ENCODE measurements around the gene RICTOR.

The RICTOR gene

GRCh38 chr5:39115644-39116343 is 41.6 kb upstream of the RICTOR start:
- H3K4me1 ChIP-seq, result no peaks in the 10 kb centered on the region
- H3K9me3 ChIP-seq (ENCODE audit: control insufficient read depth, low read length), result no peaks in the 10 kb centered on the region
- H2AFZ ChIP-seq, result no peak overlapping the region
- H3K27ac ChIP-seq, result no peak overlapping the region
- no peak overlapping the region for H3K9ac ChIP-seq
- no peaks in the 10 kb centered on the region for H3K79me2 ChIP-seq
- no peak overlapping the region for H3K4me3 ChIP-seq (ENCODE audit: low read depth, low read length)
- no peaks in the 10 kb centered on the region for H3K36me3 ChIP-seq (ENCODE audit: control insufficient read depth, insufficient read depth, low read length)
- H3K27me3 ChIP-seq (ENCODE audit: control insufficient read depth, insufficient read depth, low read length), result no peaks in the 10 kb centered on the region
- TF ChIP-seq, protein P1, sequence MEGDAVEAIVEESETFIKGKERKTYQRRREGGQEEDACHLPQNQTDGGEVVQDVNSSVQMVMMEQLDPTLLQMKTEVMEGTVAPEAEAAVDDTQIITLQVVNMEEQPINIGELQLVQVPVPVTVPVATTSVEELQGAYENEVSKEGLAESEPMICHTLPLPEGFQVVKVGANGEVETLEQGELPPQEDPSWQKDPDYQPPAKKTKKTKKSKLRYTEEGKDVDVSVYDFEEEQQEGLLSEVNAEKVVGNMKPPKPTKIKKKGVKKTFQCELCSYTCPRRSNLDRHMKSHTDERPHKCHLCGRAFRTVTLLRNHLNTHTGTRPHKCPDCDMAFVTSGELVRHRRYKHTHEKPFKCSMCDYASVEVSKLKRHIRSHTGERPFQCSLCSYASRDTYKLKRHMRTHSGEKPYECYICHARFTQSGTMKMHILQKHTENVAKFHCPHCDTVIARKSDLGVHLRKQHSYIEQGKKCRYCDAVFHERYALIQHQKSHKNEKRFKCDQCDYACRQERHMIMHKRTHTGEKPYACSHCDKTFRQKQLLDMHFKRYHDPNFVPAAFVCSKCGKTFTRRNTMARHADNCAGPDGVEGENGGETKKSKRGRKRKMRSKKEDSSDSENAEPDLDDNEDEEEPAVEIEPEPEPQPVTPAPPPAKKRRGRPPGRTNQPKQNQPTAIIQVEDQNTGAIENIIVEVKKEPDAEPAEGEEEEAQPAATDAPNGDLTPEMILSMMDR (IDR thresholded peaks at IDR 0.05), result no peak
- no peak overlapping the region for H3K4me2 ChIP-seq (ENCODE audit: low read length)

DNA sequence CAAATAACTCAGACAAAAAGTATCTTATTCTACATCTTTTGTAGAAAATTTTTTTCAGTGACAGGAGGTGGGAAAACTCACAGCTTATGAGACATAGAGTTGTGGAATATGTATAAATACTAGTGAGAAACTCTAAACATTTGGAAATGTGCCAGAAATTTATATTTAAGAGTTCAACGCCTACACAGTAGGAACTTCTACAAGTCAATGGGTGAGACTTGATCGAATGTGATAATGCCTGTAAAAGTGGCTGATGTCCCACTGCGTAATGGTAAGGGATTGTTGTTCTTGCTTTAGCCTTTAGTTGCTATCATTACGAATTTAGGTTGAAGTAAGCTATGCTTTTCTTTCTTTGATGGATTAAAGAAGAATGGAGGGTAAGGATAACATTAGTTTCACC is 40.0 kb upstream of the RICTOR start:
- TF ChIP-seq, protein P1 (IDR thresholded peaks at IDR 0.05), result no peak
- Histone ChIP-seq H3K27me3 (ENCODE audit: control insufficient read depth, insufficient read depth, low read length) (no peaks in the 10 kb centered on the region), H2AFZ (no peak overlapping the region), H3K9me3 (ENCODE audit: control insufficient read depth, low read length) (no peaks in the 10 kb centered on the region), H3K27ac (no peak overlapping the region), H3K4me1 (no peaks in the 10 kb centered on the region), H3K4me3 (ENCODE audit: low read depth, low read length) (no peak overlapping the region), H3K9ac (no peak overlapping the region), H3K36me3 (ENCODE audit: control insufficient read depth, insufficient read depth, low read length) (no peaks in the 10 kb centered on the region), H3K79me2 (no peaks in the 10 kb centered on the region), H3K4me2 (ENCODE audit: low read length) (no peak overlapping the region)

- H3K4me3 ChIP-seq (ENCODE audit: low read depth, low read length), result no peak overlapping the region
- H2AFZ ChIP-seq, result no peak overlapping the region
- no peaks in the 10 kb centered on the region for H3K27me3 ChIP-seq (ENCODE audit: control insufficient read depth, insufficient read depth, low read length)
- H3K27ac ChIP-seq, result no peak overlapping the region
- H3K4me1 ChIP-seq, result no peaks in the 10 kb centered on the region
- no peak overlapping the region for H3K9ac ChIP-seq
- no peaks in the 10 kb centered on the region for H3K79me2 ChIP-seq
- H3K4me2 ChIP-seq (ENCODE audit: low read length), result no peak overlapping the region
- no peaks in the 10 kb centered on the region for H3K9me3 ChIP-seq (ENCODE audit: control insufficient read depth, low read length)
- TF ChIP-seq, protein P1 (IDR thresholded peaks at IDR 0.05), result no peak
- H3K36me3 ChIP-seq (ENCODE audit: control insufficient read depth, insufficient read depth, low read length), result no peaks in the 10 kb centered on the region
Measured at GRCh38 chr5:39113354-39113953, 39.3 kb upstream of the RICTOR start.

GRCh38 chr5:39109606-39110005 is 35.4 kb upstream of the RICTOR start:
- no peak overlapping the region for H3K9ac ChIP-seq
- H3K4me2 ChIP-seq (ENCODE audit: low read length), result no peak overlapping the region
- H3K9me3 ChIP-seq (ENCODE audit: control insufficient read depth, low read length), result no peaks in the 10 kb centered on the region
- no peaks in the 10 kb centered on the region for H3K4me1 ChIP-seq
- H3K79me2 ChIP-seq, result no peaks in the 10 kb centered on the region
- no peak overlapping the region for H3K4me3 ChIP-seq (ENCODE audit: low read depth, low read length)
- H3K36me3 ChIP-seq (ENCODE audit: control insufficient read depth, insufficient read depth, low read length), result no peaks in the 10 kb centered on the region
- H2AFZ ChIP-seq, result no peak overlapping the region
- H3K27ac ChIP-seq, result no peak overlapping the region
- no peaks in the 10 kb centered on the region for H3K27me3 ChIP-seq (ENCODE audit: control insufficient read depth, insufficient read depth, low read length)
- TF ChIP-seq, protein P1 (IDR thresholded peaks at IDR 0.05), result no peak

GRCh38 chr5:39108987-39109386 is 34.8 kb upstream of the RICTOR start:
- no peak overlapping the region for H3K9ac ChIP-seq
- H2AFZ ChIP-seq, result no peak overlapping the region
- no peaks in the 10 kb centered on the region for H3K27me3 ChIP-seq (ENCODE audit: control insufficient read depth, insufficient read depth, low read length)
- no peaks in the 10 kb centered on the region for H3K4me1 ChIP-seq
- H3K79me2 ChIP-seq, result no peaks in the 10 kb centered on the region
- H3K36me3 ChIP-seq (ENCODE audit: control insufficient read depth, insufficient read depth, low read length), result no peaks in the 10 kb centered on the region
- no peak overlapping the region for H3K27ac ChIP-seq
- no peak overlapping the region for H3K4me3 ChIP-seq (ENCODE audit: low read depth, low read length)
- H3K4me2 ChIP-seq (ENCODE audit: low read length), result no peak overlapping the region
- TF ChIP-seq, protein P1 (IDR thresholded peaks at IDR 0.05), result no peak
- H3K9me3 ChIP-seq (ENCODE audit: control insufficient read depth, low read length), result no peaks in the 10 kb centered on the region
